ENCODE measurements around the gene CCL7. TPM values are rescaled to one million over a fixed set of nuclear protein-coding genes. Genes with fewer than 3 reads are reported as not detected.

CCL7 gene
- polyA plus RNA-seq, 1 donor from 2014 or later, result not detected

GRCh38 chr17:34265711-34266110 lies 4.3 kb upstream of the CCL7 start:
- no peak for TF ChIP-seq CTCF (IDR thresholded peaks at IDR 0.05; ENCODE audit: poor library complexity, severe bottlenecking)
- no peak overlapping the region for H3K4me3 ChIP-seq (ENCODE audit: low read length)

GRCh38 chr17:34275881-34276280 lies 5.9 kb downstream of the CCL7 start:
- no peaks in the 10 kb centered on the region for H3K9me3 ChIP-seq (ENCODE audit: low read length)
- TF ChIP-seq EZH2 (IDR thresholded peaks at IDR 0.05; ENCODE audit: borderline replicate concordance, insufficient read depth, low read length, poor library complexity, severe bottlenecking) (no peak), MXI1 (conservative IDR thresholded peaks at IDR 0.05; ENCODE audit: poor library complexity, severe bottlenecking) (no peak), SMC3 (conservative IDR thresholded peaks at IDR 0.05; ENCODE audit: poor library complexity) (no peak), REST (IDR thresholded peaks at IDR 0.05; ENCODE audit: borderline replicate concordance) (no peak), TAF1 (IDR thresholded peaks at IDR 0.05; ENCODE audit: low read depth) (no peak), RAD21 (conservative IDR thresholded peaks at IDR 0.05) (no peak), CTCF (IDR thresholded peaks at IDR 0.05; ENCODE audit: poor library complexity, severe bottlenecking) (no peak), EP300 (conservative IDR thresholded peaks at IDR 0.05; ENCODE audit: poor library complexity, severe bottlenecking) (no peak), POLR2AphosphoS5 (IDR thresholded peaks at IDR 0.05) (no peak)
- H3K27ac ChIP-seq (ENCODE audit: low read length), result no peak overlapping the region
- no peaks in the 10 kb centered on the region for H3F3A ChIP-seq (ENCODE audit: insufficient read depth, low read length, poor library complexity, severe bottlenecking)
- H3K9ac ChIP-seq (ENCODE audit: low read length), result no peak overlapping the region
- no peak overlapping the region for H3K4me2 ChIP-seq (ENCODE audit: low read length)
- no peak overlapping the region for H3K4me3 ChIP-seq (ENCODE audit: low read length)
- H3K27me3 ChIP-seq (ENCODE audit: insufficient read depth, low read depth, low read length), result no peaks in the 10 kb centered on the region
- no peaks in the 10 kb centered on the region for H3K36me3 ChIP-seq (ENCODE audit: insufficient read depth, low read length)
- H4K20me1 ChIP-seq (ENCODE audit: insufficient read depth), result no peaks in the 10 kb centered on the region
- H3K79me2 ChIP-seq (replicated peaks; ENCODE audit: insufficient read depth, low read length), result no peaks in the 10 kb centered on the region
- no peak overlapping the region for H2AFZ ChIP-seq (ENCODE audit: low read depth, low read length)
- H3K9me2 ChIP-seq (ENCODE audit: insufficient read depth, low read length), result no peaks in the 10 kb centered on the region

More at GRCh38 chr17:34265711-34266110, 4.3 kb upstream of the CCL7 start:
- H3K27me3 ChIP-seq (ENCODE audit: insufficient read depth, low read depth, low read length), result no peaks in the 10 kb centered on the region
- no peaks in the 10 kb centered on the region for H3K79me2 ChIP-seq (replicated peaks; ENCODE audit: insufficient read depth, low read length)
- no peak overlapping the region for H3K9ac ChIP-seq (ENCODE audit: low read length)
- H3K36me3 ChIP-seq (ENCODE audit: insufficient read depth, low read length), result no peaks in the 10 kb centered on the region
- no peaks in the 10 kb centered on the region for H3F3A ChIP-seq (ENCODE audit: insufficient read depth, low read length, poor library complexity, severe bottlenecking)
- no peak overlapping the region for H3K4me2 ChIP-seq (ENCODE audit: low read length)
- H3K27ac ChIP-seq (ENCODE audit: low read length), result no peak overlapping the region
- H3K9me2 ChIP-seq (ENCODE audit: insufficient read depth, low read length), result no peaks in the 10 kb centered on the region
- H2AFZ ChIP-seq (ENCODE audit: low read depth, low read length), result no peak overlapping the region
- H3K9me3 ChIP-seq (ENCODE audit: low read length), result no peaks in the 10 kb centered on the region
- no peaks in the 10 kb centered on the region for H4K20me1 ChIP-seq (ENCODE audit: insufficient read depth)

Data from neural cell (in vitro differentiated cells).